Measurements from ENCODE around the gene SURF4. TPM values are rescaled to one million over a fixed set of nuclear protein-coding genes. Genes with fewer than 3 reads are reported as not detected.

SURF4 gene
- total and polyA plus RNA-seq, 2 donors (not counting 3 experiments of a cell fraction or from before 2014, with no cell fraction given), result 216 to 358 TPM

- Histone ChIP-seq H3K27ac (ENCODE audit: insufficient read depth, low read depth, low read length) (no peak overlapping the region), H3K9ac (replicated peaks; ENCODE audit: extremely low read depth, insufficient read depth, low read length) (no peak overlapping the region), H3K4me2 (ENCODE audit: insufficient read depth, low read length) (no peak overlapping the region), H3K9me1 (replicated peaks; ENCODE audit: control insufficient read depth, extremely low read depth, insufficient read depth, low read length) (no peaks in the 10 kb centered on the region), H2AFZ (ENCODE audit: low read depth, low read length) (no peak overlapping the region), H3K27me3 (ENCODE audit: control insufficient read depth in 2 of 2, insufficient read depth in 2 of 2, low read length in 2 of 2) (no peaks in the 10 kb centered on the region), H3K4me3 (replicated peaks in 1 of 3; ENCODE audit: insufficient read depth in 1 of 3, low read depth in 1 of 3, low read length in 3 of 3) (no peak overlapping the region), H3K4me1 (ENCODE audit: control insufficient read depth, extremely low read depth, insufficient read depth, low read length) (no peaks in the 10 kb centered on the region), H4K20me1 (replicated peaks; ENCODE audit: control insufficient read depth, extremely low read depth, insufficient read depth, low read length) (no peaks in the 10 kb centered on the region), H3K79me2 (ENCODE audit: control insufficient read depth, insufficient read depth, low read length) (no peaks in the 10 kb centered on the region), H3K36me3 (ENCODE audit: control insufficient read depth in 2 of 2, extremely low read depth in 1 of 2, insufficient read depth in 2 of 2, low read length in 2 of 2) (no peaks in the 10 kb centered on the region), H3K9me3 (replicated peaks; ENCODE audit: control insufficient read depth, insufficient read depth, low read length) (no peaks in the 10 kb centered on the region)
- DNase-seq (ENCODE audit: low read depth, low spot score) (no peak), FAIRE-seq (no peak)
- no TSS peak for BruUV-seq (replicated peaks)
- intact Hi-C loops (cut with micrococcal nuclease) (no loop called here), dilution Hi-C loops (cut with MboI; ENCODE audit: extremely low pct_ligation_motif_present, low sequenced_read_pairs) (no loop called here)
- CTCF ChIA-PET, result interaction anchor here (1.5 kb wide), 1 partner anchor 137 kb away, joined by 4 read pairs; no protein-coding TSS in a partner anchor
- POLR2A ChIA-PET, result no interaction called here
- TF ChIP-seq MAX (IDR thresholded peaks at IDR 0.05; ENCODE audit: insufficient read depth, insufficient read length), result no peak
- TF ChIP-seq POLR2A (IDR thresholded peaks at IDR 0.05; ENCODE audit: low read depth, low read length), result no peak
- no peak for TF ChIP-seq POLR2AphosphoS5 (IDR thresholded peaks at IDR 0.05; ENCODE audit: insufficient read depth, low read depth, low read length)
- no peak for TF ChIP-seq CTCF (IDR thresholded peaks at IDR 0.05; ENCODE audit: extremely low read depth in 1 of 2, insufficient read depth in 1 of 2, low read depth in 1 of 2, low read length in 2 of 2)
- no peak for TF ChIP-seq JUN (IDR thresholded peaks at IDR 0.05; ENCODE audit: borderline replicate concordance, insufficient read depth, insufficient read length, low read depth)
- TF ChIP-seq GATA2 (IDR thresholded peaks at IDR 0.05; ENCODE audit: insufficient read depth, insufficient read length, low read depth, low read length), result no peak
- TF ChIP-seq MYC (IDR thresholded peaks at IDR 0.05; ENCODE audit: low read depth, low read length), result no peak
- no peak for TF ChIP-seq EZH2 (IDR thresholded peaks at IDR 0.05; ENCODE audit: borderline replicate concordance, low read depth, low read length, severe bottlenecking)
- TF ChIP-seq FOS (IDR thresholded peaks at IDR 0.05; ENCODE audit: borderline replicate concordance, insufficient read depth, low read length), result no peak
These were observed 53.2 kb downstream of the SURF4 start for GRCh38 chr9:133322701-133323100.

All from endothelial cell of umbilical vein (primary cell).